ENCODE measurements around the gene ATG2A.
"Not testable (repeated sequence)": the region's sequence is repeated elsewhere in the genome, so short reads cannot be mapped to it uniquely, and the experiment has no call there.

Gene ATG2A

GRCh38 chr11:64855596-64856304 is 61.3 kb downstream of the ATG2A start:
- no peak for DNase-seq (ENCODE audit: low read depth in 1 of 2, low spot score in 1 of 2)

- no peak for DNase-seq (ENCODE audit: low read depth in 1 of 2, low spot score in 1 of 2)
These were observed 62.2 kb downstream of the ATG2A start for GRCh38 chr11:64854534-64855502.

GRCh38 chr11:64854157-64854533 is 62.9 kb downstream of the ATG2A start:
- no peak for DNase-seq (ENCODE audit: low read depth in 1 of 2, low spot score in 1 of 2)

GRCh38 chr11:64853709-64854108 is 63.3 kb downstream of the ATG2A start:
- no peak for DNase-seq (ENCODE audit: low read depth in 1 of 2, low spot score in 1 of 2)

- DNase-seq (ENCODE audit: low read depth in 1 of 2, low spot score in 1 of 2), result no peak
These were observed 64.1 kb downstream of the ATG2A start for GRCh38 chr11:64852804-64853509.

GRCh38 chr11:64851831-64852351 is 65.1 kb downstream of the ATG2A start:
- no peak for DNase-seq (ENCODE audit: low read depth in 1 of 2, low spot score in 1 of 2)

- no peak for DNase-seq (ENCODE audit: low read depth in 1 of 2, low spot score in 1 of 2)
These were observed 65.9 kb downstream of the ATG2A start for GRCh38 chr11:64850979-64851567.

GRCh38 chr11:64849598-64850356 is 67.2 kb downstream of the ATG2A start:
- DNase-seq (ENCODE audit: low read depth in 1 of 2, low spot score in 1 of 2), result no peak

GRCh38 chr11:64848826-64849597 is 68.0 kb downstream of the ATG2A start:
- DNase-seq (ENCODE audit: low read depth in 1 of 2, low spot score in 1 of 2), result no peak

- no peak for DNase-seq (ENCODE audit: low read depth in 1 of 2, low spot score in 1 of 2)
These were observed 68.7 kb downstream of the ATG2A start for GRCh38 chr11:64848214-64848825.

- peak; percentile 88 to 91 for DNase-seq (ENCODE audit: low read depth in 1 of 2, low spot score in 1 of 2)
These were observed 69.9 kb downstream of the ATG2A start for GRCh38 chr11:64846998-64847666.

GRCh38 chr11:64845776-64846129 is 71.3 kb downstream of the ATG2A start:
- not testable (repeated sequence) for DNase-seq (ENCODE audit: low read depth in 1 of 2, low spot score in 1 of 2)

GRCh38 chr11:64845129-64845775 is 71.8 kb downstream of the ATG2A start:
- no peak for DNase-seq (ENCODE audit: low read depth in 1 of 2, low spot score in 1 of 2)

Measured in activated T-helper 1 cell treated with anti-CD3 and anti-CD28 coated beads, Interleukin-2, amount 50 U/mL, for 16 hours (primary cell).